Panc1 (cell line): ENCODE results near the gene GAD1. TPM values are rescaled to one million over a fixed set of nuclear protein-coding genes. Genes with fewer than 3 reads are reported as not detected.

Experiments used
- ATAC-seq: fragments of 200-7000 bp; cut with Tn5 transposase; 2 replicates; pipeline ENCODE4 v1.9.1; 2020; ENCODE audit warnings: mild to moderate bottlenecking, moderate library complexity
- BruUV-seq: library from RNA; stranded (reverse); fragments of 400-500 nt; replicated peaks from 2 replicates; lab custom pipeline; 2021; lab: Mats Ljungman, UMichigan
- CTCF ChIA-PET: fragments of 300-600 bp; sonication (Branson Sonifier 250); formaldehyde crosslinking; loops from one replicate; lab custom pipeline; 2022; ENCODE audit warnings: antibody characterized with exemption; lab: Charles Lee
- POLR2A ChIA-PET: fragments of 300-600 bp; sonication (Branson Sonifier 250); formaldehyde crosslinking; loops from one replicate; lab custom pipeline; 2022; ENCODE audit warnings: antibody characterized with exemption; lab: Charles Lee
- DNase-seq: peaks from one replicate; pipeline ENCODE4 v3.0.0-alpha.2; 2010; ENCODE audit warnings: low read depth, low spot score
- H3K27ac ChIP-seq: 2 replicates; pipeline ENCODE4 v1.5.1; 2011; ENCODE audit warnings: mild to moderate bottlenecking, low read length, inconsistent platforms
- H3K27me3 ChIP-seq: fragments of 200-500 bp; sonication (Bioruptor generic); 2 replicates; pipeline ENCODE4 v1.6.0; 2014; ENCODE audit warnings: low read length, inconsistent platforms; ENCODE audit not compliant: control insufficient read depth, insufficient read depth
- H3K36me3 ChIP-seq: fragments of 200-500 bp; sonication (Bioruptor generic); 2 replicates; pipeline ENCODE4 v1.5.1; 2014; ENCODE audit warnings: inconsistent platforms, mild to moderate bottlenecking, low read length, moderate library complexity; ENCODE audit not compliant: control insufficient read depth, insufficient read depth
- H3K4me1 ChIP-seq: 2 replicates; pipeline ENCODE4 v1.5.1; 2011; ENCODE audit warnings: inconsistent platforms, mild to moderate bottlenecking, low read length, moderate library complexity; ENCODE audit not compliant: control insufficient read depth, insufficient read depth
- H3K4me3 ChIP-seq, 2 experiments: 2 replicates each; pipeline ENCODE4 v1.5.1; 2011 to 2012; ENCODE audit warnings: low read depth in 2 of 2, low read length in 2 of 2, mild to moderate bottlenecking in 2 of 2, inconsistent platforms in 1 of 2, moderate library complexity in 1 of 2
- H3K9me3 ChIP-seq: fragments of 200-500 bp; sonication (Bioruptor generic); 2 replicates; pipeline ENCODE4 v1.5.1; 2014; ENCODE audit warnings: low read depth, mild to moderate bottlenecking, inconsistent platforms, low read length, moderate library complexity; ENCODE audit not compliant: control insufficient read depth, insufficient read depth
- POLR2AphosphoS5 ChIP-seq: IDR thresholded peaks from 2 replicates; pipeline ENCODE4 v1.6.1; 2012; ENCODE audit warnings: mild to moderate bottlenecking, low read depth, low read length, moderate library complexity
- REST ChIP-seq, 2 experiments: IDR thresholded peaks; 2 replicates each; pipeline ENCODE4 v1.6.1; 2011 to 2012; ENCODE audit warnings: low read depth in 2 of 2, control low read depth in 1 of 2, low read length in 1 of 2, mild to moderate bottlenecking in 1 of 2, moderate library complexity in 1 of 2; ENCODE audit not compliant: insufficient read depth in 1 of 2
- SIN3A ChIP-seq: IDR thresholded peaks from 2 replicates; pipeline ENCODE4 v1.6.1; 2012; ENCODE audit warnings: low read depth, mild to moderate bottlenecking, low read length, moderate library complexity, borderline replicate concordance; ENCODE audit not compliant: insufficient read depth
- TCF7L2 ChIP-seq: IDR thresholded peaks from 2 replicates; pipeline ENCODE4 v1.6.1; 2011; ENCODE audit warnings: mild to moderate bottlenecking, low read depth, low read length, inconsistent platforms
- in situ Hi-C: cut with HindIII; loops from 2 replicates; pipeline ENCODE4 v1.10.0; 2016; ENCODE audit warnings: low sequenced_read_pairs, low pct_unique_long_range_greater_than_20kb
- intact Hi-C: fragments of 100-400 bp; cut with micrococcal nuclease; formaldehyde crosslinking; loops from one replicate; pipeline ENCODE4 v1.10.0; 2022; ENCODE audit not compliant: unreplicated experiment
- total RNA-seq: library from RNA; stranded (reverse); gene quantifications from one replicate; pipeline ENCODE4 v1.2.1, GENCODE V29; 2021; ENCODE audit not compliant: unreplicated experiment
- TF ChIP-seq, protein P1 (sequence below): fragments of 450-650 bp; IDR thresholded peaks from 2 replicates; pipeline ENCODE4 v1.5.1; 2017; ENCODE audit warnings: mild to moderate bottlenecking

The GAD1 gene
- total RNA-seq, 1 experiment from 2014 or later = 12.5 TPM

DNA sequence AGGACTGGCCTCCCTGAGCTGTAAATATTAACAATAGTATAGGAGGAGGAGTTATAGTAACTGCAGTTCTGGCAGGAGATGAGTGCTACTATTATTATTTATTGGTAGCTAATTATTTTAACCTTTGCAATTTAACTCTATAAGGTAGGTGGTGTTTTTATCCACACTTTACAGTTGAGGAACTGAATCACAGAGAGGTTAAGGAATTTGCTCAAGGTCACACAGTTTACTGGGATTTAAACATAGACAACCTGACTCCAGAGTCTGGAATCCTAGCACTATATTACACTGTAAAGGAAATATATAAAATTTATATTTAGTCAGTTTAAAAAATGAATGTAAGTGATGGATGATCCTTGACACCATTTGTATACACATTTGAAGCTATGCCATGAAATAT is 44.4 kb upstream of the GAD1 start:
- no peak for DNase-seq
- intact Hi-C loops (no loop called here), in situ Hi-C loops (no loop called here)
- peaks cover 5% of the 10 kb centered on the region; the same call in 1 of the 2 replicates for H3K4me1 ChIP-seq
- H3K27ac ChIP-seq = peak overlapping the region; percentile 70; the same call in 1 of the 2 replicates
- no TSS peak for BruUV-seq
- ATAC-seq = no peak
- H3K36me3 ChIP-seq = no peaks in the 10 kb centered on the region; the same call in 1 of the 2 replicates
- H3K9me3 ChIP-seq = no peaks in the 10 kb centered on the region
- TF ChIP-seq REST (IDR thresholded peaks at IDR 0.05; ENCODE audit: insufficient read depth in 1 of 2, low read depth in 2 of 2, low read length in 1 of 2) = no peak
- no peak for TF ChIP-seq TCF7L2
- no peak for TF ChIP-seq SIN3A
- TF ChIP-seq, protein P1, sequence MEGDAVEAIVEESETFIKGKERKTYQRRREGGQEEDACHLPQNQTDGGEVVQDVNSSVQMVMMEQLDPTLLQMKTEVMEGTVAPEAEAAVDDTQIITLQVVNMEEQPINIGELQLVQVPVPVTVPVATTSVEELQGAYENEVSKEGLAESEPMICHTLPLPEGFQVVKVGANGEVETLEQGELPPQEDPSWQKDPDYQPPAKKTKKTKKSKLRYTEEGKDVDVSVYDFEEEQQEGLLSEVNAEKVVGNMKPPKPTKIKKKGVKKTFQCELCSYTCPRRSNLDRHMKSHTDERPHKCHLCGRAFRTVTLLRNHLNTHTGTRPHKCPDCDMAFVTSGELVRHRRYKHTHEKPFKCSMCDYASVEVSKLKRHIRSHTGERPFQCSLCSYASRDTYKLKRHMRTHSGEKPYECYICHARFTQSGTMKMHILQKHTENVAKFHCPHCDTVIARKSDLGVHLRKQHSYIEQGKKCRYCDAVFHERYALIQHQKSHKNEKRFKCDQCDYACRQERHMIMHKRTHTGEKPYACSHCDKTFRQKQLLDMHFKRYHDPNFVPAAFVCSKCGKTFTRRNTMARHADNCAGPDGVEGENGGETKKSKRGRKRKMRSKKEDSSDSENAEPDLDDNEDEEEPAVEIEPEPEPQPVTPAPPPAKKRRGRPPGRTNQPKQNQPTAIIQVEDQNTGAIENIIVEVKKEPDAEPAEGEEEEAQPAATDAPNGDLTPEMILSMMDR = no peak
- TF ChIP-seq POLR2AphosphoS5 = no peak
- H3K4me3 ChIP-seq = no peak overlapping the region
- CTCF ChIA-PET = no interaction called here
- peaks cover 7% of the 10 kb centered on the region; the same call in 1 of the 2 replicates for H3K27me3 ChIP-seq
- POLR2A ChIA-PET = no interaction called here

GRCh38 chr2:170774074-170774473 is 42.6 kb upstream of the GAD1 start:
- Histone ChIP-seq H3K4me3 (no peak overlapping the region), H3K27ac (no peak overlapping the region), H3K9me3 (no peaks in the 10 kb centered on the region), H3K27me3 (peaks cover 7% of the 10 kb centered on the region; the same call in 1 of the 2 replicates), H3K36me3 (no peaks in the 10 kb centered on the region; the same call in 1 of the 2 replicates), H3K4me1 (peaks cover 5% of the 10 kb centered on the region; the same call in 1 of the 2 replicates)
- POLR2A ChIA-PET = no interaction called here
- in situ Hi-C loops = no loop called here
- intact Hi-C loops = no loop called here
- DNase-seq (no peak), ATAC-seq (no peak)
- no peak for TF ChIP-seq REST (IDR thresholded peaks at IDR 0.05; ENCODE audit: insufficient read depth in 1 of 2, low read depth in 2 of 2, low read length in 1 of 2)
- no peak for TF ChIP-seq TCF7L2
- no peak for TF ChIP-seq SIN3A
- no peak for TF ChIP-seq POLR2AphosphoS5
- TF ChIP-seq, protein P1 = no peak
- CTCF ChIA-PET = no interaction called here
- BruUV-seq = no TSS peak
